Measurements from ENCODE around the gene BCAM.

- TF ChIP-seq CTCF (conservative IDR thresholded peaks at IDR 0.05; ENCODE audit: low read depth, low read length) (no peak), EZH2 (IDR thresholded peaks at IDR 0.05; ENCODE audit: low read length, unreplicated experiment) (no peak), EZH2phosphoT487 (IDR thresholded peaks at IDR 0.05; ENCODE audit: borderline replicate concordance, low read length) (no peak)
Measured at GRCh38 chr19:44865196-44865767, 56.4 kb downstream of the BCAM start.
